ENCODE data around the gene SAMD4A. TPM values are rescaled to one million over a fixed set of nuclear protein-coding genes. Genes with fewer than 3 reads are reported as not detected.

SAMD4A gene
- total RNA-seq, 1 donor: 61.3 TPM

GRCh38 chr14:54651649-54652048 lies 84.7 kb downstream of the SAMD4A start:
- H3K4me3 ChIP-seq (ENCODE audit: low read depth, low read length): no peak overlapping the region
- TF ChIP-seq, protein P1, sequence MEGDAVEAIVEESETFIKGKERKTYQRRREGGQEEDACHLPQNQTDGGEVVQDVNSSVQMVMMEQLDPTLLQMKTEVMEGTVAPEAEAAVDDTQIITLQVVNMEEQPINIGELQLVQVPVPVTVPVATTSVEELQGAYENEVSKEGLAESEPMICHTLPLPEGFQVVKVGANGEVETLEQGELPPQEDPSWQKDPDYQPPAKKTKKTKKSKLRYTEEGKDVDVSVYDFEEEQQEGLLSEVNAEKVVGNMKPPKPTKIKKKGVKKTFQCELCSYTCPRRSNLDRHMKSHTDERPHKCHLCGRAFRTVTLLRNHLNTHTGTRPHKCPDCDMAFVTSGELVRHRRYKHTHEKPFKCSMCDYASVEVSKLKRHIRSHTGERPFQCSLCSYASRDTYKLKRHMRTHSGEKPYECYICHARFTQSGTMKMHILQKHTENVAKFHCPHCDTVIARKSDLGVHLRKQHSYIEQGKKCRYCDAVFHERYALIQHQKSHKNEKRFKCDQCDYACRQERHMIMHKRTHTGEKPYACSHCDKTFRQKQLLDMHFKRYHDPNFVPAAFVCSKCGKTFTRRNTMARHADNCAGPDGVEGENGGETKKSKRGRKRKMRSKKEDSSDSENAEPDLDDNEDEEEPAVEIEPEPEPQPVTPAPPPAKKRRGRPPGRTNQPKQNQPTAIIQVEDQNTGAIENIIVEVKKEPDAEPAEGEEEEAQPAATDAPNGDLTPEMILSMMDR (IDR thresholded peaks at IDR 0.05; ENCODE audit: insufficient read depth, low read depth, low read length): no peak
- DNase-seq (ENCODE audit: low read depth): no peak

DNA sequence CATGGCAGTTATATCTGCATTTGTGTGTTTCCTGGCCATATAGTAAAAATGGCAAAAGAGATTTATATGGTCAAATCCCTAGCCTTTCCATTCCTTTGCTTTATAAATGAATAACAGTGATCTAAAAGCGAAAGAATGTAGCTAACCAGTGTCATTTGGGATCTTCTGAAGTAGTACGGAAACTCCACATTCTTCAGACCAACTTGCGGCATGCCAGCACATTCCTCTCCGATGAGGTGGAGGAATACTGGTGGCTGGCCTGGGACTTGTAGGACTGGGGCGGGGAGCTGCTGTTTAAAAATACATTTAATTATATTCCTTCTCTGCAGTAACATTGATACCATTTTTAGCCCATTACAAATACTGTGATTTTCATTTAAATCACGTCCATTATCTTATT lies 85.3 kb downstream of the SAMD4A start:
- H3K4me3 ChIP-seq (ENCODE audit: low read depth, low read length): peak overlapping the region; percentile 41
- TF ChIP-seq, protein P1 (IDR thresholded peaks at IDR 0.05; ENCODE audit: insufficient read depth, low read depth, low read length): no peak
- peak; percentile 100 for DNase-seq (ENCODE audit: low read depth)

DNA sequence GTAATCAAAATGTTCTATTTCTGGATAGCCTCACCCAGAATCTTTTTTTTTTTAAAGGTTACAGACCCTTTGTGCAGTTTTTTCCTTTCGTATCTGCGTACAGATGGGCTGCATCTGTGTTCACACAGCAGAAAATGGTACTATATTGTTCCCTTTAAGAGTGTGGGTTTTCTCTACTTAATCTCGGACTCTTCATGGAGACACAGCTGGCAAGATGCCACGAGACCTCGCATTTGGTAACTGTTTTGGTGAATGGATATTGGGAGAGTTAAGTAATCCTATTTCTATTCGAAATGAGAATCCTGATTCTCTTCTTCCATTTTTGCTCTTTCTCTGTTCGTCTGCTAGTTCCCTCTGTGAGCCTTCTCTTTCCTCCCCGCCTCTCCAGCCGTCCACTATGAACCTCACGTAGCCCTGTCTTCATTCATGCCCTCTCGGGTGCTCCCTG lies 85.7 kb downstream of the SAMD4A start:
- TF ChIP-seq, protein P1 (IDR thresholded peaks at IDR 0.05; ENCODE audit: insufficient read depth, low read depth, low read length): no peak
- peak; percentile 78 for DNase-seq (ENCODE audit: low read depth)
- peak overlapping the region; percentile 41 for H3K4me3 ChIP-seq (ENCODE audit: low read depth, low read length)

GRCh38 chr14:54653712-54654469 lies 87.0 kb downstream of the SAMD4A start:
- DNase-seq (ENCODE audit: low read depth): peak; percentile 94
- no peak overlapping the region for H3K4me3 ChIP-seq (ENCODE audit: low read depth, low read length)
- TF ChIP-seq, protein P1 (IDR thresholded peaks at IDR 0.05; ENCODE audit: insufficient read depth, low read depth, low read length): no peak

GRCh38 chr14:54654605-54655004 lies 87.7 kb downstream of the SAMD4A start:
- TF ChIP-seq, protein P1 (IDR thresholded peaks at IDR 0.05; ENCODE audit: insufficient read depth, low read depth, low read length): no peak
- no peak overlapping the region for H3K4me3 ChIP-seq (ENCODE audit: low read depth, low read length)
- no peak for DNase-seq (ENCODE audit: low read depth)

- TF ChIP-seq, protein P1 (IDR thresholded peaks at IDR 0.05; ENCODE audit: insufficient read depth, low read depth, low read length): no peak
- no peak overlapping the region for H3K4me3 ChIP-seq (ENCODE audit: low read depth, low read length)
- no peak for DNase-seq (ENCODE audit: low read depth)
Measured at GRCh38 chr14:54658836-54659235, 91.9 kb downstream of the SAMD4A start.
